Effector CD4-positive, alpha-beta T cell (primary cell): ENCODE data around the gene NRIP1.

Source experiments
- DNase-seq: peaks from one replicate; pipeline ENCODE4 v3.0.0-alpha.2; 2020

NRIP1 gene

DNA sequence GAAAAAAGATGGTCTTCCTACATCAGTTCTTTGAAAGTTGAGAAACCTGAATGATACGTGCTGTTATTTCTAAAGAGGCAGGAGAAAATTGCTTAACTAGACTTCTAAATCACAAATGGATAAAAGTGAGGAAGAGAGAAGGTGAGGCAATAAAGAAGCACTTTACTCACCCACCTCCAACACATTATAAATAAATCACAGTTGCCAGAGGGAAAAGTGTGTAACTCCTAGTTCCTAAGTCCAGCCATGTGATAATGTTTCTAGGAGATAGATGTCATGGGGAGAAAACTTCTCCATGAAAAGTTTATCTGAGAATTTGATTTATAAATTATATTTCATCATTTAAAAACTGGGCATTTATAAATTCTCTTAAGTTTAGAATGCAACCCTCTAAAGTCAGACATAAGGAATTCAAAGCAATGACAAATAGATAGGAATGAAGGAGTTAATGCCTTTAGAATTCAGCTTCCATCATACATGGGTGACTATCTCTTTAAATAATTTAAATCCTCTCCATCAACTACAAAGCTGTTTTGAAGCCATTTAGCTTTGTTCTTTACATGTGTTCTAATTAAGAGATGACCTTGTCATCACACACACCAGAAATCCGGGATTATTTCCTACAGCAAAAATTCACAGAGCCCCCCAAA lies 60.0 kb downstream of the NRIP1 start:
- DNase-seq = no peak

DNA sequence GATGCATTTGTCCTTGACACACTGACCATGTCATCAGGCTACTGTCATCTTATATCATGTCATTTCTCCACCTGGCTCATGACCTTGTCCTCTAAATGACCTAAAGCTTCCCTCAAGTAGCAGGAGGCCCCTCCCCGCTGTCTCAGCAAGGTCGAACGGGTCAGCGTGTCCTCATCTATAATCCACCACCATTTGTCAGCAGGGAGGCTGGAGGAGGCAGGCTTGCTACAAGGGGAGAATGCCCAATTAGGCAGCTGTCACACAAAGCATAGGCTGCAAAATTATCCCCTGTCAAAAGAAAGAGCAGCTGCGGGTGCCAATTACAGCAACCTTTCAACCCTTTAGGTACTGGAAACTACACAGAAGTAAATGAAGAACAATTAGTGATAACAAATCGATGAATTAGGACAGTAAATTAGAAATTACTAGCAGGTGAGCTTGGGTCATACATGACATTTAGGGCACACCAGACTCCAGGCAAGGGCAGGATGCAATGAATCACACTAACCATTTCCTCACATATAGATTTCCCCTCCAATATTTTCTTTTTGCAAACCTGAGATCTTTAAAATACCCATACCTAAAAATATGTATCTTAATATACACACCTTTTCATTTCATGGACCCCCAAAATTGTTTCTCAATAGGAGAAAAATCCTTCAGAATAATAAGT lies 61.2 kb downstream of the NRIP1 start:
- no peak for DNase-seq

DNA sequence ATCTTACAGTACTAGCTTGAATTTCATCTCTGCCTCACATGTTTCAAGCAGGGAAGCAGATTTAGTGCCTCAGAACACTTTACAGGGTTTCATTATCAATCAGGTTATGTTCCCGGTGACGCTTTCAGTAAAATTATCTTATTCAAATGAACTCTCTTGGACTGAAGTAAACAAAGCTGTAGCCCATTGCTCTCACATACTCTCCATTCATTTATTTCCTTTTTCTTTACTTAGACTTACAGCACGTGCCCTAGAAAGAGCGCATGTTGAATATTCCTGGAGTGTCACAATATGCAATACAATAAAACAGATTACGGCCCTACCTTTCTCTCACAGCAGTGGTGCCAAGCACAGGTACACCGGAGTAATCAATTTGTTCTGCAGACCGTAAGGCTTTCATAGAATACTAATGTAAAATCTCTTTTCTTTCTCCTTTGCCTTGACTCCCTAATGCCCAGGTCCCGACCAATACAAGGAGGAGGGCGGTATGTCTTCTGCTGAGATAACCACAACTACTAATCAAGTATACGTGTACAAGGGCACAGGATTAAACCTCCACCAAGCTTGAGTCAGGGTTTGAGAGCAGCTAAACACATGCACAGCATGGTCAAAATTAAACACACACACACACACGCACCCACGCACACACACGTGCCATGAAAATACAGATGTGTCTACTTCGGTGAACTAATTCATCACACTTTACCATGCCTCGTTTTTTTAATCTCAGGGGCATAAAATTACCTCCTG lies 62.8 kb downstream of the NRIP1 start:
- no peak for DNase-seq

DNA sequence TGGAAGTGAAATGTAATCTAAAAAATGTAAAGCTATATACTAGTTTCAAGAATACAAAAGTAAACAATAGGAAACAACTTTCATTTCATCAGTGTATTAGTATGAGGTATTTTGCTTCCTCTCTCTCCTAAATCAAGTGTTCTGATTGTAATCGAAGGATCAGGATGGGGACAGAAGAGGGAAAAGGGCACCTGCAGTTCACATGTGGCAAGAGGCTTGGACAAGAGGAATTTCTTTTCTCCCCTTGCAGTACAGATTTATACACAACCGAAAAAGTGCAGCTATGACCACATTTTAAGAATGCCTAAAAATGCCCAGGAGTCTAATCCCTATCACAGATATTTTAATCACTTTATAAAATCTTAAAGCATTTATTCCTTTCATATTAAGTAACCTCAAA lies 63.7 kb downstream of the NRIP1 start:
- no peak for DNase-seq

DNA sequence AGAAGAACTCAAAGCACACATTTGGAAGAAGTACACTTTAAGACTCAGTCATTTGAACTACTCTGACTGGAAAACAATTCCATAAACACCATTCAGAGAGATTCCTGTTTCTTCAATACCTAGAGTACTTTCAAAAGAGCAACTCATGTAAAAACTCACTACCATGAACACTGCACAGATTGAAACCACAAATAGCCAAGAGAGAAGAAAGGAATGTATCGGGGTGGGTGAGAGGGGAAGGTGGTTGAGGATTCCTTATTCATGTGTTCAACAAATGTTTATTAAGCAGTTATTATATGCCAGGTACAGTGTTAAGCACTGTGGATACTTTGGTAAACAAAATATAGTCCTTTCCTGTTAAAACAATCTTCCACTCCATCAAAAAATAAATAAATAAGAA lies 64.7 kb downstream of the NRIP1 start:
- no peak for DNase-seq

DNA sequence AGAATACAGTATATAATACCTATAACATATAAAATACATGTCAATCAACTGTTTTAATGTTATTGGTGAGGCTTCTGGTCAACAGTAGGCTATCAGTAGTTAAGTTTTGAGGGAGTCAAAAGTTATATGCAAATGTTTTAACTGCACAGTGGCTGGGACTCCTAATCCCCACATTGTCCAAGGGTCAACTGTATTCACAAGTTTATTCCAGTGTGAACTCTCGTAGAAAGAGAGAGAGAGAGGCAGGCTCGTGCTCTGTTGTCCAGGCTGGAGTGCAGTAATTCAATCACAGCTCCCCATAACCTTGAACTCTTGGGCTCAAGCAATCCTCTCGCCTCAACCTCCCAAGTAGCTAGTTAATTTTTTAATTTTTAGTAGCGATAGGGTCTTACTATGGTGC lies 66.0 kb downstream of the NRIP1 start:
- no peak for DNase-seq

DNA sequence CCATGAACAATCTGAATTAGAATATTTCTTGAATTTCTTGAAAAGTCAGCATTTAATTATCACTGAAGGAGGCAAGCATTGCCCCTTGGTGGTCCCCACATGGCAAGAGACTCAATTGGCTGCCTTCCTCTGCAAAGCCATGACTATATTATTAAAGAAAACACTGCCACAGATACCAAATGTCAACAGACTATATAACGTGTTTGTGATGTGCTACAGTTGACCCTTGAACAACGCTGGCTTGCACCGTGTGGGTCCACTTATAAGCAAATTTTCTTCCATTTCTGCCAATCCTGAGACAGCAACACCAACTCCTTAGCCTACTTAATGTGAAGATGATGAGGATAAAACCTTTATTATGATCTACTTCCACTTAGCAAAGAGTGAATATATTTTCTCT lies 66.5 kb downstream of the NRIP1 start:
- DNase-seq = no peak

- no peak for DNase-seq
Observed at GRCh38 chr21:14995695-14996490, 68.9 kb downstream of the NRIP1 start.

- no peak for DNase-seq
Observed at GRCh38 chr21:14995226-14995625, 69.6 kb downstream of the NRIP1 start.

DNA sequence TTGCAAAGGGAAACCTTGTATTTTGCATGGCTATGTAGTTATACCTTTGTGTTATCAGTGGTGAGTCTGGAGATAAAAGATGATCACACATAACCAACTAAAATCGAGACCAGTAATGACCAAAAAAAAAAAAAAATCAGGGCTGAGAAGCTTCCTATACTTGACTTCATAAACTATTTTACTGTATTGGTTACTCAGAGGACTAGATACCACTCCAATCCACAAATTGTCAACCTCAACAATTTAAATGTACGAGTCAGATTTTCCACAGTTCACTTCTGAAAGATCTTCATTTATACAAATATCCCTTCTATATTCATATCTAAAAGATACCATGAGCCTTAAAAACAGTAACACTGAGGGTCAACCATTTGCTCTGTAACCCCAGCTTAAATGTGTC lies 71.7 kb downstream of the NRIP1 start:
- no peak for DNase-seq

GRCh38 chr21:14991957-14992356 lies 72.8 kb downstream of the NRIP1 start:
- DNase-seq = no peak

DNA sequence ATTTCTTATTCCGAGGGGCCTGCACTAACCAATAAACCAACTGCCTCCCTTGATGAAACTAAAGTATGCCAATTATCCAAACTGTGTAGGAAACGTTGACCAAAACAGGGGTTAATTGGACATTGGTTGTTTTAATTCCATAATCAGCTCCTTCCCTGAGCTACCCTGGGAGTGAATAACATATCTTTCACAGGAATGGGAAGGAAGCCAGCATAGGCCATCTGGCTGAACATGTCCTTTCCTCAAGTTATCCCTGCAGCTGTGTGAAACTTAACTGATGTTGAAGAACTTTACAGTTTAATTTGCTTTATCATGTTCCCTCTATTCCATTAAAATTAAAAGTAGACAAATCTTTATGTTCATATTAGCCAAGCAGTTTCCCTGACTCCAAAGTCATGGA lies 75.4 kb downstream of the NRIP1 start:
- DNase-seq = no peak

- DNase-seq = no peak
Observed at GRCh38 chr21:14988760-14989159, 76.0 kb downstream of the NRIP1 start.

DNA sequence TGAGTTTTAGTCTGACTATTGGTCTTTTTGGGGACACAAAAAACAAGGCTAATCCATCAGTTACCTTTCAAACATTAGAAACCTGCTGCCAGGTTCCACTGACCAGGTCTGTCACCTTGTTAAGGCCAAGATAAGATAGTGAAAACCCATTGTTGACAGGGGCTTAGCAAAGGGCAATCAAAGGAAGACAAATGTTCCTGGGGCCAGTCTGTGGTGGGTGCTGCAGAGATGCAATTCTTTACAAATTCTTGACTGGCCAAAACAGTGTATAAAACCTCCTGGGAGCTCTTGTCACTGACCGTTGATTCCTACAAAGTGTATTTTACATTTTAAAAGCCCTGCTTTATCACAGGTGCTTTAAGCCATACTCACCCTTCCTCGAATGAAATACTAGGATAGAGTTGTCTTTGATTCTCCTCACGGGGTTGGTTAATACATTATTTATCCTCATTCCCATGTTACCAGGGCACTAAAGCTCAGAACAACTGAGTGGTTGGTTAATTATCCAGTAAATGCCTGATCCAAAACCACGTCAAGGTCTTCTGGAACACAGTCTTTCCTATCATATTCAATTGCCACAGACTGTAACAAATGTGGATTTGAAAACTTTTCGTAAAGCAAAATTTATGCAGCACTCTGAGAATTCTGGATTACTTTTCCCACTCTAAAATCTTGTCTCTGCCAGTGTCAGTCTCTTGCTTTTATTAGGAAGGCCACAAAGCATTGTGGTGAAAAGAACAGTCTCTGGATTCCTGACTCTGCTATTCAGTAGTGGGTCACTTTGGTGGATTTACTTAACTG lies 77.2 kb downstream of the NRIP1 start:
- DNase-seq = no peak

GRCh38 chr21:14985306-14985705 lies 79.5 kb downstream of the NRIP1 start:
- DNase-seq = no peak

DNA sequence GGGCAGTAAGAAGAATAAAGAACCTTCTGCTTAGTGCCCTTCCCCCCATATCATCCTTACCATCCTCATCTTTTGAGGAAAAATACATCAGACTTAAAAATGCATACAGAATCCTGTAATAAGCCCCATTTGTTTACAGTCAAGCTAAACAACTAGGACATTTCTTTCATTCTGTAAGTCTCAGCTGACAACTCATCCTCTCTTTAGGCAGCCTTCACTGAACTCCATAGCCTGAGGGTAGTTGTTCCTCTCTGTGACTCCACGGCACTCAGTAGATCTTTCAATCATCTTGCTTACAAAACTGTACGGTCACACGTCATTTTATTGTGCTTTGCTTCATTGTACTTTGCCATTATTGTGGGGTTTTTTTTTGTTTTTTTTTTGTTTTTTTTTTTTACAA lies 82.5 kb downstream of the NRIP1 start:
- DNase-seq = no peak

- DNase-seq = no peak
Observed at GRCh38 chr21:14981246-14981645, 83.6 kb downstream of the NRIP1 start.

DNA sequence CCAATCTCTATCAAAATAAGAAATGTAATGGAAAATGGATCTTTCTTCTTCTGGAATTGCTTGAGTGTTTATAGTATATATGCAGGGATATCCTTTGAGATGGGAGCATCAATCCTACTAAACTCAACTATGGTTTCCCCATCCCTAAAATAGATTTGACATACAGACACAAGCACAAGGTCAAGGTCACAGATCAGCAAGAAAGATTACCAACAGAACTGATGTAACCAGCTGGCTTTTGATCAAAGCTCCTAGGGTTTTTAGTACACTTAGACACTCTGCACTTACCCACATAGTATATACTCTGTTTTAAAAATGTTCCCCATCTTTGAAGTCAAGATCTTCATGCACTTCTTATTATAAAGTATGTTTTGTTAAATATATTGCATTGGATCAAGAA lies 85.5 kb downstream of the NRIP1 start:
- no peak for DNase-seq

DNA sequence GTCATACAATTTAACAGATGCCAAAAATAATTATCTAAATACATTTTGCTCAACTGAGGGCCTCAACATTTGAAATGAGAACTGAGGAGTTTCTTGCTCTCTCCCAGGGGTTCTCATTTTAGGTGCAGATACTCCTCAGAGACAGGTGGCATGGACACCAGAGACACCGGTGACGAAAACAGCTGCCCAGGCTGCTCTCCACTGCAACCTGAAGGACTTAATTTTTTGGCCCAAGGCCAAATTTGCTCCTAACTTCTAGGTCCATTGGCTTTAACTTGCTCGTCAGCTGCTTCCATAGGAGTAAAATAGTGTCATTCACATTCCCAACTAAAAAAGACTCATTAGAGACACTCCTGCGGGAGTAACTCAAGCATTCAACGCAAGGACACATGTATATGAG lies 87.0 kb downstream of the NRIP1 start:
- DNase-seq = no peak

GRCh38 chr21:14975136-14975919 lies 89.5 kb downstream of the NRIP1 start:
- DNase-seq = no peak

DNA sequence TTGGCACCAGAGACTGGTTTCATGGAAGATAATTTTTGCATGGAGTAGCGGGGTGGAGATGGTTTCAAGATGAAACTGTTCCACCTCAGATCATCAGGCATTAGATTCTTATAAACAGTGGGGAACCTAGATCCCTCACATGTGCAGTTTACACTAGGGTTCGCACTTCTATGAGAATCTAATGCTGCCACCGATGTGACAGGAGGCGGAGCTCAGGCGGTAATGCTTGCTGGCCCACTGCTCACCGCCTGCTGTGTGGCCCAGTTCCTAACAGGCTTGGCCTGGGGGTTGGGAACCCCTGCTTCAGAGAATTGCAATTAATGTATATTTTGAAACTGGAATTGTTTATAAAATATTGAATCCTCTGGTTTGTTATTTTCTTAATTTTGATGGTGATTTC lies 92.1 kb downstream of the NRIP1 start:
- DNase-seq = no peak

GRCh38 chr21:14968821-14969220 lies 96.0 kb downstream of the NRIP1 start:
- DNase-seq = no peak
